ENCODE data around the gene TGFB3. TPM values are rescaled to one million over a fixed set of nuclear protein-coding genes. Genes with fewer than 3 reads are reported as not detected.
"Not testable (repeated sequence)": the region's sequence is repeated elsewhere in the genome, so short reads cannot be mapped to it uniquely, and the experiment has no call there.

Gene TGFB3
- total RNA-seq, 1 donor from 2014 or later = 25.4 TPM

- H3K9me3 ChIP-seq = no peaks in the 10 kb centered on the region
- ATAC-seq (no peak), DNase-seq (no peak)
- no peak overlapping the region for H3K27ac ChIP-seq
- H3K27me3 ChIP-seq = no peaks in the 10 kb centered on the region
- H3K4me3 ChIP-seq = no peak overlapping the region
- TF ChIP-seq CTCF (IDR thresholded peaks at IDR 0.05) = no peak
- peaks cover 8% of the 10 kb centered on the region for H3K36me3 ChIP-seq
- intact Hi-C loops (cut with DNase I) = no loop called here
- H3K4me1 ChIP-seq = no peaks in the 10 kb centered on the region
Observed at GRCh38 chr14:76015668-76016067, 33.9 kb upstream of the TGFB3 start.

- TF ChIP-seq CTCF (IDR thresholded peaks at IDR 0.05) = no peak
- no peaks in the 10 kb centered on the region for H3K27me3 ChIP-seq
- intact Hi-C loops (cut with DNase I) = no loop called here
- DNase-seq (no peak), ATAC-seq (no peak)
- H3K36me3 ChIP-seq = peaks cover 8% of the 10 kb centered on the region
- H3K4me1 ChIP-seq = no peaks in the 10 kb centered on the region
- no peak overlapping the region for H3K4me3 ChIP-seq
- H3K27ac ChIP-seq = no peak overlapping the region
- H3K9me3 ChIP-seq = no peaks in the 10 kb centered on the region
Observed at GRCh38 chr14:76015191-76015590, 33.4 kb upstream of the TGFB3 start.

GRCh38 chr14:76012354-76012753 is 30.6 kb upstream of the TGFB3 start:
- no peak overlapping the region for H3K27ac ChIP-seq
- no peak for DNase-seq
- intact Hi-C loops (cut with DNase I) = no loop called here

GRCh38 chr14:76011930-76012329 is 30.1 kb upstream of the TGFB3 start:
- no peak overlapping the region for H3K27ac ChIP-seq
- ATAC-seq (no peak), DNase-seq (no peak)
- H3K9me3 ChIP-seq = no peaks in the 10 kb centered on the region
- H3K4me3 ChIP-seq = no peak overlapping the region
- intact Hi-C loops (cut with DNase I) = no loop called here
- H3K36me3 ChIP-seq = peaks cover 25% of the 10 kb centered on the region
- H3K27me3 ChIP-seq = no peaks in the 10 kb centered on the region
- no peaks in the 10 kb centered on the region for H3K4me1 ChIP-seq
- TF ChIP-seq CTCF (IDR thresholded peaks at IDR 0.05) = no peak

More at GRCh38 chr14:76012354-76012753, 30.6 kb upstream of the TGFB3 start:
- no peaks in the 10 kb centered on the region for H3K9me3 ChIP-seq
- no peak for TF ChIP-seq CTCF (IDR thresholded peaks at IDR 0.05)
- no peaks in the 10 kb centered on the region for H3K4me1 ChIP-seq
- ATAC-seq = peak; percentile 80
- no peaks in the 10 kb centered on the region for H3K27me3 ChIP-seq
- no peak overlapping the region for H3K4me3 ChIP-seq
- peaks cover 21% of the 10 kb centered on the region for H3K36me3 ChIP-seq

- H3K4me1 ChIP-seq; H3K4me3 ChIP-seq; intact Hi-C loops (cut with DNase I); DNase-seq; H3K27ac ChIP-seq; H3K9me3 ChIP-seq; ATAC-seq; H3K27me3 ChIP-seq: not testable (repeated sequence)
- H3K36me3 ChIP-seq = peaks cover 27% of the 10 kb centered on the region
Observed at GRCh38 chr14:76009627-76010026, 27.8 kb upstream of the TGFB3 start.

- Histone ChIP-seq H3K9me3 (no peaks in the 10 kb centered on the region), H3K27me3 (no peaks in the 10 kb centered on the region), H3K27ac (no peak overlapping the region), H3K36me3 (peaks cover 27% of the 10 kb centered on the region), H3K4me3 (no peak overlapping the region), H3K4me1 (no peaks in the 10 kb centered on the region)
- no peak for TF ChIP-seq CTCF (IDR thresholded peaks at IDR 0.05)
- intact Hi-C loops (cut with DNase I) = no loop called here
- ATAC-seq (no peak), DNase-seq (no peak)
Observed at GRCh38 chr14:76007852-76008251, 26.1 kb upstream of the TGFB3 start.
